Ishikawa (cell line): ENCODE results near the gene GPC6.

Experiments used
- CEBPB ChIP-seq: IDR thresholded peaks from 2 replicates; pipeline ENCODE4 v1.6.1; 2012
- CREB1 ChIP-seq: IDR thresholded peaks from 2 replicates; pipeline ENCODE4 v1.6.1; 2012; ENCODE audit warnings: low read depth
- EGR1 ChIP-seq: IDR thresholded peaks from 2 replicates; pipeline ENCODE4 v1.6.1; 2012
- EP300 ChIP-seq: IDR thresholded peaks from 2 replicates; pipeline ENCODE4 v1.6.1; 2012; ENCODE audit warnings: borderline replicate concordance
- FOXM1 ChIP-seq: IDR thresholded peaks from 2 replicates; pipeline ENCODE4 v1.6.1; 2012; ENCODE audit warnings: low read depth, borderline replicate concordance
- NFIC ChIP-seq: IDR thresholded peaks from 2 replicates; pipeline ENCODE4 v1.6.1; 2012
- RAD21 ChIP-seq: IDR thresholded peaks from 2 replicates; pipeline ENCODE4 v1.6.1; 2012; ENCODE audit warnings: low read depth
- TAF1 ChIP-seq: IDR thresholded peaks from 2 replicates; pipeline ENCODE4 v1.6.1; 2012; ENCODE audit warnings: low read depth, mild to moderate bottlenecking
- TCF12 ChIP-seq: IDR thresholded peaks from 2 replicates; pipeline ENCODE4 v1.6.1; 2012; ENCODE audit warnings: low read depth
- TEAD4 ChIP-seq: IDR thresholded peaks from 2 replicates; pipeline ENCODE4 v1.6.1; 2012
- YY1 ChIP-seq: IDR thresholded peaks from 2 replicates; pipeline ENCODE4 v1.6.1; 2012; ENCODE audit warnings: low read depth
- ZBTB7A ChIP-seq: IDR thresholded peaks from 2 replicates; pipeline ENCODE4 v1.6.1; 2012; ENCODE audit warnings: low read depth
- TF ChIP-seq, protein P1 (sequence below): IDR thresholded peaks from 2 replicates; pipeline ENCODE4 v1.6.1; 2012
- TF ChIP-seq, protein P2 (sequence below): IDR thresholded peaks from 2 replicates; pipeline ENCODE4 v1.6.1; 2012
- TF ChIP-seq, protein P3 (sequence below): IDR thresholded peaks from 2 replicates; pipeline ENCODE4 v1.6.1; 2012; ENCODE audit warnings: low read depth, mild to moderate bottlenecking

The GPC6 gene

DNA sequence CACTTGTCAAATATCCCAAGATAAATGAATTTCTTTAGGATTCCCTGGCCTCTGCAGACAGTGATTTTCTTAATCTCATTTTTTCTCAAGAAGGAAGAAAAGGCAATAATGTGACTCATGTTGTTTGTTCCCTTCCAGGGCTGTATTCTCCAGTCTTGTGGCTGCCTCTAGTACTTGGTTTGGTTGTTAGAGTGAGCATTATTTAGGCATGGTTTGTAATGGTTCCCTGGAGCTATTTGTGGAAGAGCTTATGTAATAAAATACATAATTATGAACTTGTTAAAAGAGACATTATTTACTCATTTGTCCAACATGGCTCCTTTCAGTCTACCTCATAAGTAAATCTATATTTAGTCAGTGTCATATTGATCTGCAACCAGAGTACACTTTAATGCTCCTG lies 982.5 kb downstream of the GPC6 start:
- TF ChIP-seq ZBTB7A (no peak), NFIC (no peak), YY1 (no peak), CREB1 (no peak), CEBPB (no peak)

DNA sequence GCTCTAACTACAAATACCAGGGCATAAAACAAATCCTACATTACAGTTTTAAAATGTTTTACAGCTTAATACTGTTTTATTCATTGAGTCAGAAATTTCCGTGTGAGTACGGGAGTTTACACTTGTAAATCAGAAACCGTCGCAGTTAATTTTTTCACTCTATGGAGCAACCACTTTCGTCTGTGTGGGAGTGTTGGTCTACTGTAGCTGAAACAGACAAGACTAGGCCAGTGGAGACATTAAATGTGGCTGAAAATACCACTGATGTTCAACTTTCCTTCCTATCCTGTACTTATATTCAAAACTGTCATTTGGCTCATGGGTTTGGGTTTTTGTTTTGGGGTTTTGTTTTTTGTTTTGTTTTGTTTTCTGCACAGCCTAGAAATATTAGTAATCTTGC lies 984.2 kb downstream of the GPC6 start:
- no peak for TF ChIP-seq NFIC
- TF ChIP-seq CREB1: no peak
- TF ChIP-seq TEAD4: no peak
- TF ChIP-seq RAD21: no peak

DNA sequence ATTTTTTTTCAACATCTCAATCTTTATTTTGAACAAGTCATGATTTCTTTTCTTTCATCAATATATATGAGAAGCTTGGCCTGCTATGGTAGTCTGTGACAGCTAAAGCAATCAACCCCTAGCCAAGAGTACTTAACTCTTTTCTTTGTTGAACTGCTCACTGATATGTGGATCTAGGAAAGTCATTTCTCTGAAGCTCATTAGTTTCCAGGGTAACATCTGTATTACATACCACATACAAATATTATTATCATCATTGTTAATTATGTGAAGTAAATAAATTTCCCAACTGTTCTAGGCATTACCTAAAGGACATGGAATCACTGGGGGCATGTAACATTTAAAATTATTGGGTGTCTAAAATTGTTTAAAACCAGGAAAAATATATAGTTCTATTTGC lies 985.6 kb downstream of the GPC6 start:
- TF ChIP-seq CREB1: no peak
- TF ChIP-seq, protein P1, sequence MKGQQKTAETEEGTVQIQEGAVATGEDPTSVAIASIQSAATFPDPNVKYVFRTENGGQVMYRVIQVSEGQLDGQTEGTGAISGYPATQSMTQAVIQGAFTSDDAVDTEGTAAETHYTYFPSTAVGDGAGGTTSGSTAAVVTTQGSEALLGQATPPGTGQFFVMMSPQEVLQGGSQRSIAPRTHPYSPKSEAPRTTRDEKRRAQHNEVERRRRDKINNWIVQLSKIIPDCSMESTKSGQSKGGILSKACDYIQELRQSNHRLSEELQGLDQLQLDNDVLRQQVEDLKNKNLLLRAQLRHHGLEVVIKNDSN: no peak
- TF ChIP-seq, protein P2, sequence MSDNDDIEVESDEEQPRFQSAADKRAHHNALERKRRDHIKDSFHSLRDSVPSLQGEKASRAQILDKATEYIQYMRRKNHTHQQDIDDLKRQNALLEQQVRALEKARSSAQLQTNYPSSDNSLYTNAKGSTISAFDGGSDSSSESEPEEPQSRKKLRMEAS: no peak
- TF ChIP-seq FOXM1: no peak
- TF ChIP-seq, protein P3, sequence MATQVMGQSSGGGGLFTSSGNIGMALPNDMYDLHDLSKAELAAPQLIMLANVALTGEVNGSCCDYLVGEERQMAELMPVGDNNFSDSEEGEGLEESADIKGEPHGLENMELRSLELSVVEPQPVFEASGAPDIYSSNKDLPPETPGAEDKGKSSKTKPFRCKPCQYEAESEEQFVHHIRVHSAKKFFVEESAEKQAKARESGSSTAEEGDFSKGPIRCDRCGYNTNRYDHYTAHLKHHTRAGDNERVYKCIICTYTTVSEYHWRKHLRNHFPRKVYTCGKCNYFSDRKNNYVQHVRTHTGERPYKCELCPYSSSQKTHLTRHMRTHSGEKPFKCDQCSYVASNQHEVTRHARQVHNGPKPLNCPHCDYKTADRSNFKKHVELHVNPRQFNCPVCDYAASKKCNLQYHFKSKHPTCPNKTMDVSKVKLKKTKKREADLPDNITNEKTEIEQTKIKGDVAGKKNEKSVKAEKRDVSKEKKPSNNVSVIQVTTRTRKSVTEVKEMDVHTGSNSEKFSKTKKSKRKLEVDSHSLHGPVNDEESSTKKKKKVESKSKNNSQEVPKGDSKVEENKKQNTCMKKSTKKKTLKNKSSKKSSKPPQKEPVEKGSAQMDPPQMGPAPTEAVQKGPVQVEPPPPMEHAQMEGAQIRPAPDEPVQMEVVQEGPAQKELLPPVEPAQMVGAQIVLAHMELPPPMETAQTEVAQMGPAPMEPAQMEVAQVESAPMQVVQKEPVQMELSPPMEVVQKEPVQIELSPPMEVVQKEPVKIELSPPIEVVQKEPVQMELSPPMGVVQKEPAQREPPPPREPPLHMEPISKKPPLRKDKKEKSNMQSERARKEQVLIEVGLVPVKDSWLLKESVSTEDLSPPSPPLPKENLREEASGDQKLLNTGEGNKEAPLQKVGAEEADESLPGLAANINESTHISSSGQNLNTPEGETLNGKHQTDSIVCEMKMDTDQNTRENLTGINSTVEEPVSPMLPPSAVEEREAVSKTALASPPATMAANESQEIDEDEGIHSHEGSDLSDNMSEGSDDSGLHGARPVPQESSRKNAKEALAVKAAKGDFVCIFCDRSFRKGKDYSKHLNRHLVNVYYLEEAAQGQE: no peak
- no peak for TF ChIP-seq TCF12
- no peak for TF ChIP-seq TEAD4
- no peak for TF ChIP-seq ZBTB7A
- no peak for TF ChIP-seq CEBPB
- TF ChIP-seq YY1: no peak

DNA sequence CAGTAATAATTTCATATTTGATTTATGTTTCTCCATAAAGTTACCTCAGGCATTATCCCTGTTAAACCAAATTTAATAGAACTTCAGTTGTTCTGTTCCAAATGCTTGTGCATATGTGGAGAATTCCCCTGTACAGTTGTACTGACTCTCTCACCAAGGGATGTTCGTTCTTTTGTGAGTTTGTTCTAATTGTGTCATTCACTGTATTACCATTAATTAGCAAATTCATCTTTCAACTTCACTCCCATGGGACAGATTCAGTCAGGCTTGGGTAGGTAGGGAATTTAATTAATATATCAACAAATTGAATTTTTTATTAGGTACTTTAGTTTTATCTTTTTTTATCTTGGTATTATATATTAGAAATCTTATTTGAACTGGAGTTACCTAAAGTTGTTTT lies 987.5 kb downstream of the GPC6 start:
- TF ChIP-seq, protein P1: no peak
- TF ChIP-seq CREB1 (no peak), NFIC (no peak), EGR1 (no peak), ZBTB7A (no peak), EP300 (no peak), RAD21 (no peak), FOXM1 (no peak)
- TF ChIP-seq, protein P3: no peak
- TF ChIP-seq, protein P2: no peak

DNA sequence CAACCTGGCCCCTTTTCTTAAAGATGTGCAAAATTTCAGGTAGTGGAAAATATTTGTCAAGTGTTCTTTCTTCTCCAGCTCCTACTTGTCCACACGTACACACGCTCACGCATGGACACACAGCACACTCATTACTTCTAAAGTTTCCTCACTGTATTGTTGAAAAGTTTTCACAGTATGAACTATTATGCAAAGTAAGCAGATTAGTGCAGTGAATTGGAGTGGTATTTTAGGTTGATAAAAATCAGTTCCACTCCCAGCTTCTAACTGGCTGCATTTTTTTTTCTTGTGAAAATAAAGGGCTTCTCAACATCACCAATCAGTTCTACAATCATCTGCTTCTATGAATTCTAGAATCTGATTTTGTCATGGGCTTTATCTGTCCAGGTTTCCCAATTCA lies 988.4 kb downstream of the GPC6 start:
- TF ChIP-seq RAD21 (no peak), FOXM1 (no peak), TEAD4 (no peak), TAF1 (no peak), TCF12 (no peak), NFIC (no peak), EP300 (no peak)
- TF ChIP-seq, protein P1: no peak
- TF ChIP-seq, protein P3: no peak
